ENCODE results near the gene SNAPIN.

Gene SNAPIN

DNA sequence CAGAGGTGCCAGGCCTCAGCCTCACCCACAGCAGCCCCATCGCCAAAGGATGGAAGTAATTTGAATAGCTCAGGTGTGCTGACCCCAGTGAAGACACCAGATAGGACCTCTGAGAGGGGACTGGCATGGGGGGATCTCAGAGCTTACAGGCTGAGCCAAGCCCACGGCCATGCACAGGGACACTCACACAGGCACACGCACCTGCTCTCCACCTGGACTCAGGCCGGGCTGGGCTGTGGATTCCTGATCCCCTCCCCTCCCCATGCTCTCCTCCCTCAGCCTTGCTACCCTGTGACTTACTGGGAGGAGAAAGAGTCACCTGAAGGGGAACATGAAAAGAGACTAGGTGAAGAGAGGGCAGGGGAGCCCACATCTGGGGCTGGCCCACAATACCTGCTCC is 35.0 kb downstream of the SNAPIN start:
- no peak for TF ChIP-seq FOXP2 (optimal IDR thresholded peaks at IDR 0.05; ENCODE audit: borderline replicate concordance, extremely low read depth, extremely low read length, insufficient read depth)
- TF ChIP-seq, protein P1, sequence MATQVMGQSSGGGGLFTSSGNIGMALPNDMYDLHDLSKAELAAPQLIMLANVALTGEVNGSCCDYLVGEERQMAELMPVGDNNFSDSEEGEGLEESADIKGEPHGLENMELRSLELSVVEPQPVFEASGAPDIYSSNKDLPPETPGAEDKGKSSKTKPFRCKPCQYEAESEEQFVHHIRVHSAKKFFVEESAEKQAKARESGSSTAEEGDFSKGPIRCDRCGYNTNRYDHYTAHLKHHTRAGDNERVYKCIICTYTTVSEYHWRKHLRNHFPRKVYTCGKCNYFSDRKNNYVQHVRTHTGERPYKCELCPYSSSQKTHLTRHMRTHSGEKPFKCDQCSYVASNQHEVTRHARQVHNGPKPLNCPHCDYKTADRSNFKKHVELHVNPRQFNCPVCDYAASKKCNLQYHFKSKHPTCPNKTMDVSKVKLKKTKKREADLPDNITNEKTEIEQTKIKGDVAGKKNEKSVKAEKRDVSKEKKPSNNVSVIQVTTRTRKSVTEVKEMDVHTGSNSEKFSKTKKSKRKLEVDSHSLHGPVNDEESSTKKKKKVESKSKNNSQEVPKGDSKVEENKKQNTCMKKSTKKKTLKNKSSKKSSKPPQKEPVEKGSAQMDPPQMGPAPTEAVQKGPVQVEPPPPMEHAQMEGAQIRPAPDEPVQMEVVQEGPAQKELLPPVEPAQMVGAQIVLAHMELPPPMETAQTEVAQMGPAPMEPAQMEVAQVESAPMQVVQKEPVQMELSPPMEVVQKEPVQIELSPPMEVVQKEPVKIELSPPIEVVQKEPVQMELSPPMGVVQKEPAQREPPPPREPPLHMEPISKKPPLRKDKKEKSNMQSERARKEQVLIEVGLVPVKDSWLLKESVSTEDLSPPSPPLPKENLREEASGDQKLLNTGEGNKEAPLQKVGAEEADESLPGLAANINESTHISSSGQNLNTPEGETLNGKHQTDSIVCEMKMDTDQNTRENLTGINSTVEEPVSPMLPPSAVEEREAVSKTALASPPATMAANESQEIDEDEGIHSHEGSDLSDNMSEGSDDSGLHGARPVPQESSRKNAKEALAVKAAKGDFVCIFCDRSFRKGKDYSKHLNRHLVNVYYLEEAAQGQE (IDR thresholded peaks at IDR 0.05; ENCODE audit: insufficient read depth in 1 of 2, low read depth in 2 of 2, low read length in 2 of 2) = no peak

DNA sequence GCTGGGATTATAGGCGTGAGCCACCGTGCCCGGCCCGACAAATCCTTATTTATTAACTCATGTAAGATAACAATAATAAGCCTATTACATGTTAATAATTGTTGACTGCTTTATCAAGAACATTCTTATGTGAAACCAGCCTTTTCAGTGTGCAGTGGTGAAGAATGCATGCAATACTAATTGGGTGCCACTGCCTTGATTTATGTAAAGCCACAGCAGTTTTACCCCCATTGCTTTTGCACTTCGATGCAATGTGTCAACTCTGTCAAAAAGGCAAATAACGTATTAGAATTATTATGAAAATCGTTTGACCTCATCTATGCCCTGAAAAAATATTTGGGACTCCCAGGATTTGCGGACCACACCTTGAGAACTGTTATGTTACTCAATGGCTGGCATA is 38.2 kb downstream of the SNAPIN start:
- TF ChIP-seq, protein P1 (IDR thresholded peaks at IDR 0.05; ENCODE audit: insufficient read depth in 1 of 2, low read depth in 2 of 2, low read length in 2 of 2) = no peak
- TF ChIP-seq TAF1 (IDR thresholded peaks at IDR 0.05; ENCODE audit: borderline replicate concordance, insufficient read depth, low read length) = no peak

DNA sequence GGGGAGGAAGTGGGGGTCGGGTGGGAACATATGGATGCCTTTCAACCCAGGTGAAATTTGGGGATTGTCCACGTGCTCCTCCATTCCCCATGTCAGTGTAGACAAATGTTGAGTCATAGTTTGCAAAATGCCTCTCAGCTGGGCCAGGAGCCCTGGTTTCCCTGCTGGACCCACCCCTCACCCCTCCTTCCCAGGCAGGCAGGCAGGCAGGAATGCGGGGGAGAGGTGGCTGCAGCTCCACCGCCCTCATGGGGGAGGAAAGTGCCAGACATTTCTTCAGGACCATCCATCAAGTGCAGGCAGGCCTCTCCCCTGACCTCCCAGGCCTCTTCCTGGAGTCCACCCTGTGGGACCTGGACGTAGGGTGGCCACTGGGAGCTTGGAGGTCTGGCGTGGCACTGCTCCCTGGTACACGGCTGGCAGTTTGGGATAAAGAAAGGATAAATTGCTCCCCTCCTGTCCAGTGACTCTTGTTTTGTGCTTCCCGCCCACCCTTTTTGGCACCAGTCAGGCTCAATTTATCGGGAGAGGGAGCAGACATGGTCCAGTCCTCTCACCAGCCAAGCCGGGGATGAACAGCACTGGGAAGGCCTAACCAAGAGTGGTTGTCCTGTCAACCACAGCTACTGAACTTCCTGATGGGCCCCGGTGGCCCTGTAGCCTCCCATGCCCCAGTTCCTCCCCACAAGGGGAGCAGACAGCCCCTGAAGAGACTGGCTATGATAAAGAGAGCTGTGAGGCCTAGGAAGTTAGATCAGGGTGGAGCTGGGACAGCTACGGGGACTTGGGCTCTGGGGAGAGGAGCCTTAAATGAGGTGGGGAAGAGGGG is 38.9 kb downstream of the SNAPIN start:
- TF ChIP-seq TAF1 (IDR thresholded peaks at IDR 0.05; ENCODE audit: borderline replicate concordance, insufficient read depth, low read length) = no peak
- no peak for TF ChIP-seq SIN3A (IDR thresholded peaks at IDR 0.05; ENCODE audit: borderline replicate concordance, insufficient read depth, low read length)
- TF ChIP-seq POLR2AphosphoS5 (IDR thresholded peaks at IDR 0.05; ENCODE audit: low read depth, low read length) = no peak
- TF ChIP-seq FOXP2 (optimal IDR thresholded peaks at IDR 0.05; ENCODE audit: borderline replicate concordance, extremely low read depth, extremely low read length, insufficient read depth) = no peak
- TF ChIP-seq, protein P1 (IDR thresholded peaks at IDR 0.05; ENCODE audit: insufficient read depth in 1 of 2, low read depth in 2 of 2, low read length in 2 of 2) = no peak

DNA sequence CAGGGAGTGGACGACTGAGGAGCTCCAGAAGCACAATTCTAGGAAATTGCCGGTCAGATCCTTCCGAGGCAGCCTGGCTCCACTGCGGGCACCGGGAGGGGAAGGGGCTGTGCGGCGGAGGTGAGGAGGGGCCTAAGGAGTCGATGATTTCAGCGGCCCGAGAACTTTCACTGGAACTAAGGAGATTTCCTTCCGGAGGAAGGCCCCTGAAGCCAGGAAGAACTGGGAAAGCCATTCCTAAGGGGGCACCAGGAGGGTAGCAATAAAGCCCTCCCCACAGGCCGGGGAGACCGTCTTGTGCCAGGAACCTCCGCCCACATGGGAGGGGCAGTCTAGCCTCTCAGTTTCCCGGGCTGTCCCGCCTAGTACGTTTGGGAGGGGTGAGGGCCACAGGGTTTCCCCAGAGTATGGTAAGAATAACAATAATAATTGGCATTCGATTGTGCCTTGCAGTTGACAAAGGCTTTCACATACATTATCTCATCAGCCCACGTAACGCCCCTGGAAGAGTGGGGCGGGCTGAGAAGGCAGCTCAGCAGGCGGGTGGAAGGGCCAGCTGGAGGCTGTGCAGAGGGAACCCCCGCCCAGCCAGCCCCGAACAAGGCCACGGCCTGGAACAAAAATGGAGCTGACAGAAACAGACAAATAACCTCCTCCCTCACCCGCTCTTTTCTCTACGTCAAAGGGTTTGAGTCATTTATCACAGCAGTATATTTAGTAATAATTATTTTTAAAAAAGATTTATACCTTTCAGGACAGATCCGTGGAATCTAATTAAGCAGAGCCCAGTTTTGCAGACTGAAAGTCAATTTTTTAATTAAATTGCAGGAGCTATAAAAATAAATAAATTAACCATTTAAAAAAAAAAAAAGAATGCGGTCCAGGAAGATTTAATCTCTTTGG is 39.8 kb downstream of the SNAPIN start:
- no peak for TF ChIP-seq POLR2AphosphoS5 (IDR thresholded peaks at IDR 0.05; ENCODE audit: low read depth, low read length)
- no peak for TF ChIP-seq TAF1 (IDR thresholded peaks at IDR 0.05; ENCODE audit: borderline replicate concordance, insufficient read depth, low read length)
- TF ChIP-seq FOXP2 (optimal IDR thresholded peaks at IDR 0.05; ENCODE audit: borderline replicate concordance, extremely low read depth, extremely low read length, insufficient read depth) = no peak
- TF ChIP-seq SIN3A (IDR thresholded peaks at IDR 0.05; ENCODE audit: borderline replicate concordance, insufficient read depth, low read length) = no peak
- TF ChIP-seq, protein P1 (IDR thresholded peaks at IDR 0.05; ENCODE audit: insufficient read depth in 1 of 2, low read depth in 2 of 2, low read length in 2 of 2) = no peak
